Measurements from ENCODE around the gene RAP1B. TPM values are rescaled to one million over a fixed set of nuclear protein-coding genes. Genes with fewer than 3 reads are reported as not detected.
"Not testable (repeated sequence)": the region's sequence is repeated elsewhere in the genome, so short reads cannot be mapped to it uniquely, and the experiment has no call there.

The RAP1B gene
- total and polyA plus RNA-seq, 2 donors (not counting 3 experiments of a cell fraction or from before 2014, with no cell fraction given): 147 to 174 TPM

GRCh38 chr12:68675101-68675842 is 64.6 kb downstream of the RAP1B start:
- intact Hi-C loops (cut with micrococcal nuclease) (no loop called here), dilution Hi-C loops (cut with MboI; ENCODE audit: extremely low pct_ligation_motif_present, low sequenced_read_pairs) (no loop called here)
- Histone ChIP-seq H3K9me3 (replicated peaks; ENCODE audit: control insufficient read depth, insufficient read depth, low read length) (no peaks in the 10 kb centered on the region), H3K27me3 (ENCODE audit: control insufficient read depth in 2 of 2, insufficient read depth in 2 of 2, low read length in 2 of 2) (no peaks in the 10 kb centered on the region), H3K79me2 (ENCODE audit: control insufficient read depth, insufficient read depth, low read length) (no peaks in the 10 kb centered on the region), H3K9ac (replicated peaks; ENCODE audit: extremely low read depth, insufficient read depth, low read length) (no peak overlapping the region), H3K27ac (ENCODE audit: insufficient read depth, low read depth, low read length) (no peak overlapping the region), H3K4me2 (ENCODE audit: insufficient read depth, low read length) (no peak overlapping the region), H3K4me1 (ENCODE audit: control insufficient read depth, extremely low read depth, insufficient read depth, low read length) (peaks cover 3% of the 10 kb centered on the region), H3K36me3 (ENCODE audit: control insufficient read depth in 2 of 2, extremely low read depth in 1 of 2, insufficient read depth in 2 of 2, low read length in 2 of 2) (no peaks in the 10 kb centered on the region), H3K4me3 (replicated peaks in 1 of 3; ENCODE audit: insufficient read depth in 1 of 3, low read depth in 1 of 3, low read length in 3 of 3) (no peak overlapping the region), H2AFZ (ENCODE audit: low read depth, low read length) (peak overlapping the region; percentile 48), H3K9me1 (replicated peaks; ENCODE audit: control insufficient read depth, extremely low read depth, insufficient read depth, low read length) (no peaks in the 10 kb centered on the region), H4K20me1 (replicated peaks; ENCODE audit: control insufficient read depth, extremely low read depth, insufficient read depth, low read length) (no peaks in the 10 kb centered on the region)
- peak; percentile 37 for DNase-seq (ENCODE audit: low read depth, low spot score)
- TF ChIP-seq MAX (IDR thresholded peaks at IDR 0.05; ENCODE audit: insufficient read depth, insufficient read length) (no peak), POLR2A (IDR thresholded peaks at IDR 0.05; ENCODE audit: low read depth, low read length) (no peak), JUN (IDR thresholded peaks at IDR 0.05; ENCODE audit: borderline replicate concordance, insufficient read depth, insufficient read length, low read depth) (no peak), GATA2 (IDR thresholded peaks at IDR 0.05; ENCODE audit: insufficient read depth, insufficient read length, low read depth, low read length) (no peak), EZH2 (IDR thresholded peaks at IDR 0.05; ENCODE audit: borderline replicate concordance, low read depth, low read length, severe bottlenecking) (no peak), MYC (IDR thresholded peaks at IDR 0.05; ENCODE audit: low read depth, low read length) (no peak), FOS (IDR thresholded peaks at IDR 0.05; ENCODE audit: borderline replicate concordance, insufficient read depth, low read length) (no peak), CTCF (IDR thresholded peaks at IDR 0.05; ENCODE audit: extremely low read depth in 1 of 2, insufficient read depth in 1 of 2, low read depth in 1 of 2, low read length in 2 of 2) (no peak), POLR2AphosphoS5 (IDR thresholded peaks at IDR 0.05; ENCODE audit: insufficient read depth, low read depth, low read length) (no peak)
- BruUV-seq (replicated peaks): no TSS peak
- ChIA-PET POLR2A (no interaction called here), CTCF (interaction anchor here (1.3 kb wide), 1 partner anchor 341 kb away, joined by 3 read pairs; no protein-coding TSS in a partner anchor)
- FAIRE-seq: no peak

- H3K27ac ChIP-seq (ENCODE audit: insufficient read depth, low read depth, low read length); intact Hi-C loops (cut with micrococcal nuclease): not testable (repeated sequence)
Measured at GRCh38 chr12:68676854-68677253, 66.2 kb downstream of the RAP1B start.

More at GRCh38 chr12:68676854-68677253, 66.2 kb downstream of the RAP1B start:
- BruUV-seq (replicated peaks); H3K9ac ChIP-seq (replicated peaks; ENCODE audit: extremely low read depth, insufficient read depth, low read length); H2AFZ ChIP-seq (ENCODE audit: low read depth, low read length); H3K36me3 ChIP-seq (ENCODE audit: control insufficient read depth in 2 of 2, extremely low read depth in 1 of 2, insufficient read depth in 2 of 2, low read length in 2 of 2); H3K4me3 ChIP-seq (replicated peaks in 1 of 3; ENCODE audit: insufficient read depth in 1 of 3, low read depth in 1 of 3, low read length in 3 of 3); H3K9me1 ChIP-seq (replicated peaks; ENCODE audit: control insufficient read depth, extremely low read depth, insufficient read depth, low read length); CTCF ChIA-PET; H3K27me3 ChIP-seq (ENCODE audit: control insufficient read depth in 2 of 2, insufficient read depth in 2 of 2, low read length in 2 of 2); H3K79me2 ChIP-seq (ENCODE audit: control insufficient read depth, insufficient read depth, low read length); POLR2A ChIA-PET; H3K4me2 ChIP-seq (ENCODE audit: insufficient read depth, low read length); H4K20me1 ChIP-seq (replicated peaks; ENCODE audit: control insufficient read depth, extremely low read depth, insufficient read depth, low read length); dilution Hi-C loops (cut with MboI; ENCODE audit: extremely low pct_ligation_motif_present, low sequenced_read_pairs); H3K9me3 ChIP-seq (replicated peaks; ENCODE audit: control insufficient read depth, insufficient read depth, low read length); DNase-seq (ENCODE audit: low read depth, low spot score); FAIRE-seq; H3K4me1 ChIP-seq (ENCODE audit: control insufficient read depth, extremely low read depth, insufficient read depth, low read length): not testable (repeated sequence)
